ENCODE data around the gene TOMM20. TPM values are rescaled to one million over a fixed set of nuclear protein-coding genes. Genes with fewer than 3 reads are reported as not detected.

The TOMM20 gene
- total and polyA plus RNA-seq, 2 of the 8 experiments (the other 6 are each of a cell fraction or from before 2014, with no cell fraction given), result 71.4 to 168 TPM

DNA sequence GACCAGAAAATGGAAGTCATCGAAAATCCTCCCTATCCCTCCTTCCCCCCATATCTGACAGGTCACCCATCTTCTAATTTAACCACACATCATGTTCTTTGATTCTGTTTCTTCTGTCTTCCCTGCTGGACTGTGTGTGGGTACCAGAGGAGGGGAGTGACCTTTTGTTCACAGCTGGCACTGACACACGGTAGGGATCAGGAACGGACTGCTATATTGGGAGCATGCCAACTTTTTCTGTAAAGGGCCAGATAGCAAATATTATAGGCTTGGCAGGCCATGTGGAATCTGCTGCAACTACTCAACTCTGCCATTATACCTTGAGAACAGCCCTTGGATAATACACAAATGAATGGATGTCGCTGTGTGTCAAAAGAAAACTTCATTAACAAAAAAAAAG is 7.5 kb upstream of the TOMM20 start (continued):
- TF ChIP-seq SRF (IDR thresholded peaks at IDR 0.05; ENCODE audit: low read depth, low read length) (no peak), KDM4A (IDR thresholded peaks at IDR 0.05; ENCODE audit: low read depth, low read length, severe bottlenecking) (no peak), KDM5A (IDR thresholded peaks at IDR 0.05; ENCODE audit: low read length) (no peak), CHD2 (IDR thresholded peaks at IDR 0.05; ENCODE audit: low read length) (no peak)
- TF ChIP-seq, protein P1, sequence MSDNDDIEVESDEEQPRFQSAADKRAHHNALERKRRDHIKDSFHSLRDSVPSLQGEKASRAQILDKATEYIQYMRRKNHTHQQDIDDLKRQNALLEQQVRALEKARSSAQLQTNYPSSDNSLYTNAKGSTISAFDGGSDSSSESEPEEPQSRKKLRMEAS (IDR thresholded peaks at IDR 0.05), result no peak
- TF ChIP-seq, protein P2, sequence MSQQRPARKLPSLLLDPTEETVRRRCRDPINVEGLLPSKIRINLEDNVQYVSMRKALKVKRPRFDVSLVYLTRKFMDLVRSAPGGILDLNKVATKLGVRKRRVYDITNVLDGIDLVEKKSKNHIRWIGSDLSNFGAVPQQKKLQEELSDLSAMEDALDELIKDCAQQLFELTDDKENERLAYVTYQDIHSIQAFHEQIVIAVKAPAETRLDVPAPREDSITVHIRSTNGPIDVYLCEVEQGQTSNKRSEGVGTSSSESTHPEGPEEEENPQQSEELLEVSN (IDR thresholded peaks at IDR 0.05), result no peak

All from H1 (cell line).